Fibroblast of peridontal ligament (primary cell): ENCODE data around the gene SUMO3.

Experiments
- DNase-seq: peaks from one replicate; pipeline ENCODE4 v3.0.0-alpha.2; 2010; ENCODE audit errors: extremely low read depth

SUMO3 gene

DNA sequence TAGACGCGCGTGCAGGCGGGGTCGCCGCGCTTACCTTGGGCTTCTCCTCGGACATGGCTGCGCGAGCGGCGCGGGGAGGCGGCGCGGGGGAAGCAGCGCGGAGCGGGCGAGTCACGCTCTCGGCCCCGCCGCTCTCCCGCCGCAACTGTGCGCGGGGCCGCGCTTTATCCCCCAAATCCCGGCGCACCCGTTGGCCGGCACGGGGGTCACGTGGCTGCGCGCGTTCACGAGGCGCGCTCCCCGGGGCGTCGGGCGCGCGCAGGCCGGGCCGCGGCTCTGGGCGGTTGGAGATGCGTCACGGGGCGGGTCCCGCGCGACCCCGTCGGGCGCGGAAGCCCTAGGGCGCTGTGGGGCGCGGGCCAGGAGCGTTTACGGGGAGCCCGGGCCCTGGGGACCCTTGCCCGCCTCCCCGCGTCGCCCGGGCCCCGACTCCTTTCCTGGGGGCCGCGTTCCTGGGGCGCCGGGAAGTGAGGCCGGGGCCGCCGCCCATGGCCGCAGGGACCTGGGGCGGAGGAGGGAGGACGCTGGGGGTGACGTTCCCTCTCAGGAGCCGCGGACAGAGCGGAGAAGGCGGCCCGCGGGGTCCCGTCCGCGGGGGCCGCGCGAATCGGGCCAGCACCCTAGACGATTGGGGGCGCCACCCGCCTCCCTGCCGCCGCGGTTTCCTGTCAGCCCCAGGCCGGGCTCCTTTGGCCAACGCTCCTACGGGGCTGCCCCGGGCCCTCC, at the start of gene SUMO3:
Gene SUMO3 (minus strand): TSS at position 149 of the 726 bp plus-strand sequence. CDS start 94 bp downstream, at position 55.
- DNase-seq: peak; percentile 71

- no peak for DNase-seq
Observed at GRCh38 chr21:44867464-44867863, 49.6 kb upstream of the SUMO3 start.

GRCh38 chr21:44866780-44867179, 48.9 kb upstream of the SUMO3 start:
- no peak for DNase-seq

DNA sequence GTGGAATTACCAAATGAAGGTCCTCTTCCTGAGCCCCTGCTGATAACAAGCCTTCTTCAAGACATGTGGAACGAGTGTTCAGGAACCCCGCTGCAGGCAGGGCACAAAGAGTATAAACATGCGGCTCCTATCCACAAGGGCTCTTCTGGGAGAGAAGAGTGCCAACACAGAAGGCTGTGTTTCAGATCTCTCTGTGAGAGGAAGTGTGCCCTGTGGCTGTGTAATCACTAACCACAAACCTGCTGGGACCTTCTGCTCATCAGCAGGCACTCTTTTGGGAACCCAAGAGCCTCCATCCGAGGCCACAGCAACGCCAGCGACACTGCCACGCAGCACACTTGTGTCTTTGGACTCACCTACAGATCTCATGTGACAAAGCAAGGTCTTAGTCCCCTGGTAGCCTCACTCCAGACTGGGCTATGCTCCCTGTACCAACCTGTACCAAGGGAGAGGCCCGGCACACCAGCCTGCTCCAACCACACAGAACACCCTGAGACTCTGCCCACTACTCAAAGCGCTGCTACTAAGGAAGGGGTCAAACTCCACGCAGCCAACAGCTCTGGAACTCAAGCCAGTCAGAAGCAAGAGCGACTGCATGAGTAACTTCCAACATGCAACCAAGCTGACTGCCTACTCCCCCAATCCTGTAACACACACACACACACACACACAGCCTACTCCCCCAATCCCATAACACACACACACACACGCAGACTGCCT, 47.9 kb upstream of the SUMO3 start:
- no peak for DNase-seq

- no peak for DNase-seq
Observed at GRCh38 chr21:44862869-44863685, 45.2 kb upstream of the SUMO3 start.

GRCh38 chr21:44858791-44859190, 40.9 kb upstream of the SUMO3 start:
- no peak for DNase-seq

GRCh38 chr21:44858291-44858690, 40.4 kb upstream of the SUMO3 start:
- no peak for DNase-seq

GRCh38 chr21:44857127-44857892, 39.4 kb upstream of the SUMO3 start:
- DNase-seq: no peak

DNA sequence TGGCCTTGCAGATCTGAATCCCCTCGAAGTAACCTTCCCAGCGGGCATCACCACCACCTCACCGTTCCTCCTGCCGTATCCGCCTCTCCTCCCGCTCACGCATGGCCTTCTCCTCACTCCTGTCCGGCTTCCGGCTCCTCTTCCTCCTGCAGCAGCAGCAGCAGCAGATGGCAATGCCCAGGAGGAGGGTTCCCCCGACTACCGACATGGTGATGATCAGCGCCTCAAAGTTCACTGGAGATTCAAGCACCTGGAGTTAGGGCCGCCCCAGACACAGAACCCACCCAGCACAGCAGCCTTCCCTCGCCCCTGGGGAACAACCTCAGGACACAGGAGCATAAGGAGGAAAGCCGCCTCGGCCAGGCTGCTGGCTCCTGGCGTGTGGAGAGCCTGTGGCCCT, 38.3 kb upstream of the SUMO3 start:
- no peak for DNase-seq

- no peak for DNase-seq
Observed at GRCh38 chr21:44855572-44855971, 37.7 kb upstream of the SUMO3 start.

GRCh38 chr21:44854664-44855446, 37.0 kb upstream of the SUMO3 start:
- DNase-seq: no peak

DNA sequence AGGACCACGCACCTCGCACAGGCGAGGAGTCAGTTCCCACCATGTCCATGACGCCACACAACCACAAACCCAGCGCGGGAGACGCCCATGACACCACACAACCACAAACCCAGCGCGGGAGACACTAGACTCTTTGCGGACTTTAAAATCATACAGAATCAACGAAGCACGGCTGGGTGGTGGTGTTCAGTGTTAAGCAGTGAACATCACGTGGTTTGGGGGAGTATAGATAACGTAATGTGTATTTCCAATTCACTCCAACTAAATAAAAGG, 36.5 kb upstream of the SUMO3 start:
- DNase-seq: no peak

DNA sequence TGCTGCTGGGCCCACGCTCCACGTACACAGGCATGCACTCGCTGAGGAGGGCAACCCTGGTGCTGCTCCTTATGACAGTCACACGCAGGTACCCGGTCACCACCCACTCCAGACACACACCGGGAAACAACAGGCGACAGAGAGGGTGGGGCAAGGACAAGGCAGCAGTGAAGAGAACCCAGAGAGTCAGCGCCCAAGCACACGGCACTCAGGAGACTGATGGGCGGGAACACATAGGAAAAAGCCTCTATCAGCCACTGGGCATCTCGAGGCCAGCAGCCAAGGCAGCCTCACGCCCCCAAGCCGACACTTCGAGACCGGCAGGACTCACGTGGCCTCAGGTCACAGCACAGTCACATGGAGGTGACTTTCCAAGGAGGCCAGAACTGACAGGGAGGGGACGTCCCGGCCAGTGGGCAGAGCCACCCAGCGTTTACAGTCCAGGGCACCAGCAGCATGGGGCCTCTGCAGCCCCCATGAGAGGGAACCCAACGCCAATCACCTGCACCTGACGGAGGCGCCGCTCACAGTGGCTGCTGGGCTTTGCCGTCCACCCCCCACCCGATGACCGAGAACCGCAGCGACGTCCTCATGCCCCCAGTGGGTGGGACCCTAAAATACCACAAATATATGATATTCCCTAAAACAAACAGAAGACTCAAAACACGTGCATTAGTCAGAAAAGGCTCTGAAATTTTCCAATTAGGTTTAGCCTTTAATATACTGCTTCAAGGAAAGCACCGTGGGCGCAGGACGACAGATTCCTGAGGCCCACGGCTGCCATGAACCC, 35.9 kb upstream of the SUMO3 start:
- no peak for DNase-seq

GRCh38 chr21:44850905-44851657, 33.2 kb upstream of the SUMO3 start:
- DNase-seq: no peak

GRCh38 chr21:44850208-44850800, 32.4 kb upstream of the SUMO3 start:
- no peak for DNase-seq

DNA sequence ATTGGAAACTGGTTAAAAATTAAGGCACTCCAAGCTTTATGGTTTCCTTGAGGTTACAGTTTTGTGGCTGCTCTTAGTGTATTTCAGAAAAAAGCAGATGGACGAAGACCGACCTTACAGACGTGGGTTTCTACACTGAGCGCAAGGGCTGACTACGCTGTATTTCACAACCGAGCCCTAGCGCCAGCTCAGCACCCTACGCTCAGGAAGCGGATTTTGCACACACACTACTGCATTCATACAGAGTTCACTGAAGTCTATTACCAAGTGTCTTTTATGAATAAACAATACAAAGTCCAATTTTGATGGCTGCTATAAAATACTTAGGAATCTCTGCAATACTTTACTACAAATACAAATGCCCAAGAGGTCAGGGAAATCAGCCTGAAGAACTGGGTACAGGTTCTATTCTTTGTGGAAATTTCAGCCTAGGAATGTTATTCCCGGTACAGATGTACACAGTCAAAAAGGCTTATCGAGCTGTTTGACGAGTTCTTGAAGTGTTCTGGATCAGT, 31.8 kb upstream of the SUMO3 start:
- DNase-seq: no peak

GRCh38 chr21:44848821-44849521, 31.1 kb upstream of the SUMO3 start:
- DNase-seq: no peak
